GM23248 (cell line): ENCODE measurements around the gene SPRR2F.

Source experiments
- EZH2 ChIP-seq: fragments of 200-600 bp; sonication (generic); IDR thresholded peaks from 2 replicates; pipeline ENCODE4 v1.6.1; 2018; ENCODE audit warnings: antibody characterized with exemption, mild to moderate bottlenecking; ENCODE audit not compliant: insufficient read depth, poor library complexity, severe bottlenecking
- EZH2phosphoT487 ChIP-seq: fragments of 200-600 bp; sonication (generic); IDR thresholded peaks from 2 replicates; pipeline ENCODE4 v1.6.1; 2018; ENCODE audit warnings: antibody characterized with exemption, moderate library complexity, mild to moderate bottlenecking, low read depth; ENCODE audit not compliant: insufficient read depth

DNA sequence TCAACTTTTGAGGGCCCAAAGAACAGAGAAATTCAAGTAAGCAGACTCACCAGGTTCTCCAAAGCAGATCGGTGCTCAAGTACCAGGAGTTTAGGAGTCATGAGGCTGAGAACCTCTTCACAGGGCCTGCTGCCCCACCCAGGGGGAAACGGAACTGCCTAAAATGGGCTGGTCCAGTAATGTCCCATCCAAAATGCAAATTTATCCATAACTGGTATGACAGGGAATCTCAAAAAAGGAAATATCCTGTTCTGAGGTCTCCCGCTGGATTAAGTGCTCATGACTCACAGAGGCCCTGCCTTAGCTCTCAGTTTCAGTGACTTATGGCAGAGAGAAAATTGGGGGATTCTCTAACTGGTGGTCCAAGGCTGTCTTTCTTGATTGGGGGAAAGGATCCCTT lies 28.1 kb upstream of the SPRR2F start:
- TF ChIP-seq EZH2phosphoT487 (no peak), EZH2 (no peak)
